Immature natural killer cell (primary cell): Measurements from ENCODE around the gene BPIFB3. TPM values are rescaled to one million over a fixed set of nuclear protein-coding genes. Genes with fewer than 3 reads are reported as not detected.

ENCODE experiments used
- DNase-seq, 3 donors: peaks; one replicate each; pipeline ENCODE4 v3.0.0; 2022; ENCODE audit warnings: mixed read lengths in 1 of 3
- H3K27ac Mint-ChIP-seq, 6 donors: one replicate each; pipeline ENCODE4 v1.8.0; 2020; ENCODE audit warnings: mixed read lengths in 6 of 6, mild to moderate bottlenecking in 5 of 6, inconsistent platforms in 4 of 6, moderate library complexity in 3 of 6
- H3K27me3 Mint-ChIP-seq, 3 donors: one replicate each; pipeline ENCODE4 v1.8.0; 2020 to 2021; ENCODE audit warnings: low read depth in 3 of 3, mild to moderate bottlenecking in 3 of 3, mixed read lengths in 3 of 3, moderate library complexity in 3 of 3, inconsistent platforms in 1 of 3
- H3K36me3 Mint-ChIP-seq, 3 donors: one replicate each; pipeline ENCODE4 v1.8.0; 2020; ENCODE audit warnings: mixed read lengths in 3 of 3, inconsistent platforms in 2 of 3, mild to moderate bottlenecking in 2 of 3
- H3K4me1 Mint-ChIP-seq, 2 donors: one replicate each; pipeline ENCODE4 v1.8.0; 2020; ENCODE audit warnings: inconsistent platforms in 2 of 2, mild to moderate bottlenecking in 2 of 2, mixed read lengths in 2 of 2, moderate library complexity in 1 of 2
- H3K4me3 Mint-ChIP-seq, 5 donors: one replicate each; pipeline ENCODE4 v1.8.0; 2020; ENCODE audit warnings: mild to moderate bottlenecking in 5 of 5, mixed read lengths in 5 of 5, inconsistent platforms in 3 of 5, moderate library complexity in 3 of 5
- H3K9me3 Mint-ChIP-seq, 6 donors: one replicate each; pipeline ENCODE4 v1.8.0; 2020; ENCODE audit warnings: mild to moderate bottlenecking in 6 of 6, mixed read lengths in 6 of 6, inconsistent platforms in 4 of 6, moderate library complexity in 3 of 6
- polyA plus RNA-seq, 3 donors: library from polyadenylated mRNA; unstranded; fragments of 300-500 nt; fragmentation: Illumina TruSeq; gene quantifications; one replicate each; pipeline ENCODE4 v1.2.3, GENCODE V29; 2021

The BPIFB3 gene
- polyA plus RNA-seq, 3 donors from 2014 or later = not detected

GRCh38 chr20:33020278-33021161 lies 33.2 kb upstream of the BPIFB3 start:
- no peak for DNase-seq
- Mint-ChIP-seq H3K27me3 (peaks cover 0 to 2% (median 0%) of the 10 kb centered on the region in 3 donors), H3K4me3 (no peak overlapping the region), H3K36me3 (no peaks in the 10 kb centered on the region), H3K4me1 (no peaks in the 10 kb centered on the region), H3K9me3 (no peaks in the 10 kb centered on the region), H3K27ac (no peak overlapping the region)

GRCh38 chr20:33021879-33022278 lies 31.8 kb upstream of the BPIFB3 start:
- Mint-ChIP-seq H3K27me3 (peaks cover 0 to 2% (median 2%) of the 10 kb centered on the region in 3 donors), H3K27ac (no peak overlapping the region), H3K36me3 (no peaks in the 10 kb centered on the region), H3K9me3 (no peaks in the 10 kb centered on the region), H3K4me3 (no peak overlapping the region), H3K4me1 (no peaks in the 10 kb centered on the region)
- DNase-seq = no peak

GRCh38 chr20:33022289-33022688 lies 31.4 kb upstream of the BPIFB3 start:
- Mint-ChIP-seq H3K27ac (no peak overlapping the region), H3K9me3 (no peaks in the 10 kb centered on the region), H3K36me3 (no peaks in the 10 kb centered on the region), H3K27me3 (peaks cover 0 to 4% (median 2%) of the 10 kb centered on the region in 3 donors), H3K4me3 (no peak overlapping the region), H3K4me1 (no peaks in the 10 kb centered on the region)
- no peak for DNase-seq

GRCh38 chr20:33022694-33023438 lies 30.8 kb upstream of the BPIFB3 start:
- Mint-ChIP-seq H3K27ac (no peak overlapping the region), H3K27me3 (peaks cover 0 to 4% (median 2%) of the 10 kb centered on the region in 3 donors), H3K9me3 (no peaks in the 10 kb centered on the region), H3K4me3 (no peak overlapping the region), H3K4me1 (no peaks in the 10 kb centered on the region), H3K36me3 (no peaks in the 10 kb centered on the region)
- DNase-seq = no peak

GRCh38 chr20:33023439-33024242 lies 30.1 kb upstream of the BPIFB3 start:
- H3K27me3 Mint-ChIP-seq = peaks cover 0 to 4% (median 2%) of the 10 kb centered on the region in 3 donors
- H3K27ac Mint-ChIP-seq = no peak overlapping the region
- no peaks in the 10 kb centered on the region for H3K4me1 Mint-ChIP-seq
- DNase-seq = no peak
- H3K4me3 Mint-ChIP-seq = no peak overlapping the region
- no peaks in the 10 kb centered on the region for H3K9me3 Mint-ChIP-seq
- no peaks in the 10 kb centered on the region for H3K36me3 Mint-ChIP-seq

- Mint-ChIP-seq H3K36me3 (no peaks in the 10 kb centered on the region), H3K9me3 (no peaks in the 10 kb centered on the region), H3K4me1 (no peaks in the 10 kb centered on the region), H3K27ac (no peak overlapping the region), H3K27me3 (peaks cover 0 to 4% (median 2%) of the 10 kb centered on the region in 3 donors), H3K4me3 (no peak overlapping the region)
- DNase-seq = no peak
These were observed 29.5 kb upstream of the BPIFB3 start for GRCh38 chr20:33024243-33024560.

- no peak overlapping the region for H3K27ac Mint-ChIP-seq
- no peak overlapping the region for H3K4me3 Mint-ChIP-seq
- DNase-seq = no peak
- H3K27me3 Mint-ChIP-seq = peaks cover 0 to 4% (median 2%) of the 10 kb centered on the region in 3 donors
- no peaks in the 10 kb centered on the region for H3K36me3 Mint-ChIP-seq
- no peaks in the 10 kb centered on the region for H3K9me3 Mint-ChIP-seq
- H3K4me1 Mint-ChIP-seq = no peaks in the 10 kb centered on the region
These were observed 28.9 kb upstream of the BPIFB3 start for GRCh38 chr20:33024609-33025317.

- Mint-ChIP-seq H3K4me3 (no peak overlapping the region), H3K4me1 (no peaks in the 10 kb centered on the region), H3K27me3 (peaks cover 0 to 4% (median 2%) of the 10 kb centered on the region in 3 donors), H3K36me3 (no peaks in the 10 kb centered on the region), H3K27ac (no peak overlapping the region), H3K9me3 (no peaks in the 10 kb centered on the region)
- no peak for DNase-seq
These were observed 28.3 kb upstream of the BPIFB3 start for GRCh38 chr20:33025318-33025876.

GRCh38 chr20:33026072-33026778 lies 27.5 kb upstream of the BPIFB3 start:
- no peak for DNase-seq
- peaks cover 0 to 5% (median 0%) of the 10 kb centered on the region in 3 donors for H3K27me3 Mint-ChIP-seq
- no peaks in the 10 kb centered on the region for H3K9me3 Mint-ChIP-seq
- H3K36me3 Mint-ChIP-seq = no peaks in the 10 kb centered on the region
- H3K4me3 Mint-ChIP-seq = no peak overlapping the region
- H3K27ac Mint-ChIP-seq = no peak overlapping the region
- H3K4me1 Mint-ChIP-seq = no peaks in the 10 kb centered on the region

GRCh38 chr20:33026779-33027759 lies 26.6 kb upstream of the BPIFB3 start:
- peaks cover 0 to 5% (median 0%) of the 10 kb centered on the region in 3 donors for H3K27me3 Mint-ChIP-seq
- H3K4me3 Mint-ChIP-seq = no peak overlapping the region
- no peaks in the 10 kb centered on the region for H3K9me3 Mint-ChIP-seq
- no peak for DNase-seq
- H3K36me3 Mint-ChIP-seq = no peaks in the 10 kb centered on the region
- no peaks in the 10 kb centered on the region for H3K4me1 Mint-ChIP-seq
- no peak overlapping the region for H3K27ac Mint-ChIP-seq

- Mint-ChIP-seq H3K36me3 (no peaks in the 10 kb centered on the region), H3K27ac (no peak overlapping the region), H3K9me3 (no peaks in the 10 kb centered on the region), H3K4me1 (no peaks in the 10 kb centered on the region), H3K27me3 (peaks cover 0 to 5% (median 0%) of the 10 kb centered on the region in 3 donors), H3K4me3 (no peak overlapping the region)
- DNase-seq = no peak
These were observed 25.6 kb upstream of the BPIFB3 start for GRCh38 chr20:33027769-33028751.
